Measurements from ENCODE around the gene LEMD3.
A peak's percentile ranks its signal among the peaks of the same experiment; 100 is the strongest.

The LEMD3 gene

GRCh38 chr12:65170209-65170881 is 962 bp downstream of the LEMD3 start:
- DNase-seq (ENCODE audit: low read depth): no peak

GRCh38 chr12:65171073-65171472 is 1.7 kb downstream of the LEMD3 start:
- no peak for DNase-seq (ENCODE audit: low read depth)

GRCh38 chr12:65171870-65172269 is 2.5 kb downstream of the LEMD3 start:
- DNase-seq (ENCODE audit: low read depth): no peak

GRCh38 chr12:65175385-65175784 is 6.0 kb downstream of the LEMD3 start:
- no peak for DNase-seq (ENCODE audit: low read depth)

GRCh38 chr12:65182012-65182739 is 12.8 kb downstream of the LEMD3 start:
- DNase-seq (ENCODE audit: low read depth): no peak

- no peak for DNase-seq (ENCODE audit: low read depth)
Measured at GRCh38 chr12:65184176-65184857, 14.9 kb downstream of the LEMD3 start.

- no peak for DNase-seq (ENCODE audit: low read depth)
Measured at GRCh38 chr12:65184858-65185229, 15.5 kb downstream of the LEMD3 start.

GRCh38 chr12:65187665-65188064 is 18.3 kb downstream of the LEMD3 start:
- no peak for DNase-seq (ENCODE audit: low read depth)

- no peak for DNase-seq (ENCODE audit: low read depth)
Measured at GRCh38 chr12:65188179-65188701, 18.9 kb downstream of the LEMD3 start.

GRCh38 chr12:65189028-65189718 is 19.8 kb downstream of the LEMD3 start:
- no peak for DNase-seq (ENCODE audit: low read depth)

- DNase-seq (ENCODE audit: low read depth): no peak
Measured at GRCh38 chr12:65192963-65193516, 23.7 kb downstream of the LEMD3 start.

GRCh38 chr12:65194949-65195348 is 25.6 kb downstream of the LEMD3 start:
- DNase-seq (ENCODE audit: low read depth): no peak

- no peak for DNase-seq (ENCODE audit: low read depth)
Measured at GRCh38 chr12:65195387-65196055, 26.1 kb downstream of the LEMD3 start.

- no peak for DNase-seq (ENCODE audit: low read depth)
Measured at GRCh38 chr12:65196762-65197567, 27.6 kb downstream of the LEMD3 start.

GRCh38 chr12:65199604-65200003 is 30.2 kb downstream of the LEMD3 start:
- DNase-seq (ENCODE audit: low read depth): no peak

GRCh38 chr12:65200007-65200665 is 30.8 kb downstream of the LEMD3 start:
- peak; percentile 28 for DNase-seq (ENCODE audit: low read depth)

GRCh38 chr12:65203376-65203775 is 34.0 kb downstream of the LEMD3 start:
- no peak for DNase-seq (ENCODE audit: low read depth)

- DNase-seq (ENCODE audit: low read depth): no peak
Measured at GRCh38 chr12:65204886-65205525, 35.6 kb downstream of the LEMD3 start.

- DNase-seq (ENCODE audit: low read depth): no peak
Measured at GRCh38 chr12:65205886-65206285, 36.5 kb downstream of the LEMD3 start.

- DNase-seq (ENCODE audit: low read depth): no peak
Measured at GRCh38 chr12:65208125-65208524, 38.7 kb downstream of the LEMD3 start.
